ENCODE data around the gene ZNF326.

The ZNF326 gene

DNA sequence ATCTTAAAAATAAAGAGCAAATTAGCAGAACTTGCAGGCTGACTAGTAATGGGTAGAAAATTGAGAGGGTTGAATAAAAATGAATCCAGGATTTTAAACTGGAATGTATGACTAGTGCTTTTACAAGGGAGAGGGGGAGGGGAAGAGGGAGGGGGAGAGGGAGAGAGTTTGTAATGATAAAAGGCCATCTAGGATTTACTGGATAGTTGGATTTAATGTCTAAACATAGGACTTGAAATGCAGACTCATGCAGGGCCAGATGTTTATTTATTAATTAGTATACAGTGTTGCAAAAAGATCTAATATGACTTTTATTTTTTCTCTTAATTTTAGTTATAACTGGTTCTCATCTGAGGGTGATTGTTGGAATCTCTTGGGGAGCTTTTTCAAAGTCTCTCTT lies 4.3 kb downstream of the ZNF326 start:
- Histone ChIP-seq H3K36me3 (ENCODE audit: control insufficient read depth, insufficient read depth, low read length) (peaks cover 26% of the 10 kb centered on the region), H3K4me3 (ENCODE audit: extremely low read depth, insufficient read depth, low read length, poor library complexity, severe bottlenecking) (no peak overlapping the region), H3K27ac (ENCODE audit: low read depth, low read length, severe bottlenecking) (no peak overlapping the region), H3K9me3 (ENCODE audit: control insufficient read depth, low read length) (no peaks in the 10 kb centered on the region), H3K4me1 (ENCODE audit: control insufficient read depth, insufficient read depth, low read length, poor library complexity, severe bottlenecking) (no peaks in the 10 kb centered on the region)

GRCh38 chr1:89999628-90000027 lies 4.7 kb downstream of the ZNF326 start:
- H3K4me1 ChIP-seq (ENCODE audit: control insufficient read depth, insufficient read depth, low read length, poor library complexity, severe bottlenecking) = no peaks in the 10 kb centered on the region
- WGBS, 2 experiments (ENCODE audit: insufficient coverage in 2 of 2) = 94 to 100% methylated on average over 1 of the region's 3 CpGs
- H3K27ac ChIP-seq (ENCODE audit: low read depth, low read length, severe bottlenecking) = no peak overlapping the region
- peaks cover 26% of the 10 kb centered on the region for H3K36me3 ChIP-seq (ENCODE audit: control insufficient read depth, insufficient read depth, low read length)
- H3K9me3 ChIP-seq (ENCODE audit: control insufficient read depth, low read length) = no peaks in the 10 kb centered on the region
- H3K4me3 ChIP-seq (ENCODE audit: extremely low read depth, insufficient read depth, low read length, poor library complexity, severe bottlenecking) = no peak overlapping the region

DNA sequence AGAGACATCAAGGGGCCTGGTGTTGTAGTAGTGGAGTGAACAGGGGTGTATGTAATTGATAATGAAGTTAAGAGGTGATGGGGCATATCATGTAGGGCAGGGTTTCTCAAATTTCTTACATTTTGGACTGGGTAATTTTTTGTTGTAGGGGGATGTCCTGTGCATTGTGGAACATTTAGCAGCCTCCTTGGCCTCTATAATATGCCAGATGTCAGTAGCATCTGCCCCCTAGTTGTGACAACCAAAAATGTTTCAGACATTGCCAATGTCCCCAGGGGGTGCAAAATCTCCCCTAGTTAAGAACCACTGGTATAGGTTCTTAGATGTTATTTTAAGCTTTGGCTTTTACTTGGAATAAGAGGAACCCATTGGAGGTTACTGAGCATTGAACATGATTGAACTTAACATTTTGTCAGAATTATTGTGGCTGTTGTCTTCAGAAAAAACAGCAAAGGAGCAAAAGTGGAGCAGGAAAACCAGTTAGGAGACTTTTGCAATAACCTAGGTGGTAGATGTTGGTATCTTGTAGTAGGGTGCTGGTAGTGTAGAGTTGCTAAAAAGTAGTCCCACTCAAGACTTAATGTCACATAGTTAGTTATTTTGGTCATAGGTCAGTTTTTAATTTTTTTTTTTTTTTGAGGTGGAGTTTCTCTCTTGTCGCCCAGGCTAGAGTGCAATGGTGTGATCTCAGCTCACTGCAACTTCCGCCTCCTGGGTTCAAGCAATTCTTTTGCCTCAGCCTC lies 6.2 kb downstream of the ZNF326 start:
- H3K4me3 ChIP-seq (ENCODE audit: extremely low read depth, insufficient read depth, low read length, poor library complexity, severe bottlenecking) = no peak overlapping the region
- H3K36me3 ChIP-seq (ENCODE audit: control insufficient read depth, insufficient read depth, low read length) = peaks cover 33% of the 10 kb centered on the region
- 100% methylated on average over 1 to 2 of the region's 2 CpGs for WGBS, 2 experiments (ENCODE audit: insufficient coverage in 2 of 2)
- no peaks in the 10 kb centered on the region for H3K9me3 ChIP-seq (ENCODE audit: control insufficient read depth, low read length)
- H3K4me1 ChIP-seq (ENCODE audit: control insufficient read depth, insufficient read depth, low read length, poor library complexity, severe bottlenecking) = no peaks in the 10 kb centered on the region
- H3K27ac ChIP-seq (ENCODE audit: low read depth, low read length, severe bottlenecking) = no peak overlapping the region

DNA sequence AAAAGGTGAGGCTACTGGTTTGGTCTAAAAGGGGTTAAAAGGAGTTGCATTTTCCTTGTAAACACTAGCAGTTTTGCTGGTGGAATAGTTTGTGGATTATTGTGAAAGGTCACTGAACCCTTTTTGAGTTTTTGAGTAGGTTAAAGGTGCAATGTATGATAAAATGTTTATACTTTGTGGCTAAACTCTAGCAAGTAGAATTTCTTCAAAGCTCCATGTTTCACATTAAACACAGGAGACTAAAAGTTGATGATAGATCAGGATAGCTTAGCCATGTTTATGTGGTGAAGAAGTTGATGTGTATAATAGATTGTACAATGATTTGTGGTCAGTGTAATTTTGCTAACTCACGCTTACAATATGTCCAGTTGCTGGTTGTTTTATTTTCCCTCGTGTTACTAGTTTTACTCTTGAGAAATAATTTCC lies 13.1 kb downstream of the ZNF326 start:
- Histone ChIP-seq H3K4me3 (ENCODE audit: extremely low read depth, insufficient read depth, low read length, poor library complexity, severe bottlenecking) (no peak overlapping the region), H3K27ac (ENCODE audit: low read depth, low read length, severe bottlenecking) (no peak overlapping the region), H3K36me3 (ENCODE audit: control insufficient read depth, insufficient read depth, low read length) (peaks cover 47% of the 10 kb centered on the region), H3K9me3 (ENCODE audit: control insufficient read depth, low read length) (no peaks in the 10 kb centered on the region), H3K4me1 (ENCODE audit: control insufficient read depth, insufficient read depth, low read length, poor library complexity, severe bottlenecking) (no peaks in the 10 kb centered on the region)
- WGBS, 2 experiments (ENCODE audit: insufficient coverage in 2 of 2) = no CpG with 5 or more reads among the region's 2 CpGs

GRCh38 chr1:90012300-90012699 lies 17.4 kb downstream of the ZNF326 start:
- H3K9me3 ChIP-seq (ENCODE audit: control insufficient read depth, low read length) = no peaks in the 10 kb centered on the region
- H3K36me3 ChIP-seq (ENCODE audit: control insufficient read depth, insufficient read depth, low read length) = peaks cover 66% of the 10 kb centered on the region
- H3K4me3 ChIP-seq (ENCODE audit: extremely low read depth, insufficient read depth, low read length, poor library complexity, severe bottlenecking) = no peak overlapping the region
- H3K27ac ChIP-seq (ENCODE audit: low read depth, low read length, severe bottlenecking) = no peak overlapping the region
- 81 to 100% methylated on average over 1 of the region's 2 CpGs for WGBS, 2 experiments (ENCODE audit: insufficient coverage in 2 of 2)
- no peaks in the 10 kb centered on the region for H3K4me1 ChIP-seq (ENCODE audit: control insufficient read depth, insufficient read depth, low read length, poor library complexity, severe bottlenecking)

GRCh38 chr1:90023691-90024090 lies 28.8 kb downstream of the ZNF326 start:
- peaks cover 9% of the 10 kb centered on the region for H3K9me3 ChIP-seq (ENCODE audit: control insufficient read depth, low read length)
- H3K4me1 ChIP-seq (ENCODE audit: control insufficient read depth, insufficient read depth, low read length, poor library complexity, severe bottlenecking) = no peaks in the 10 kb centered on the region
- H3K27ac ChIP-seq (ENCODE audit: low read depth, low read length, severe bottlenecking) = no peak overlapping the region
- WGBS, 2 experiments (ENCODE audit: insufficient coverage in 2 of 2) = no CpG with 5 or more reads among the region's 1 CpG
- peaks cover 75% of the 10 kb centered on the region for H3K36me3 ChIP-seq (ENCODE audit: control insufficient read depth, insufficient read depth, low read length)
- no peak overlapping the region for H3K4me3 ChIP-seq (ENCODE audit: extremely low read depth, insufficient read depth, low read length, poor library complexity, severe bottlenecking)

DNA sequence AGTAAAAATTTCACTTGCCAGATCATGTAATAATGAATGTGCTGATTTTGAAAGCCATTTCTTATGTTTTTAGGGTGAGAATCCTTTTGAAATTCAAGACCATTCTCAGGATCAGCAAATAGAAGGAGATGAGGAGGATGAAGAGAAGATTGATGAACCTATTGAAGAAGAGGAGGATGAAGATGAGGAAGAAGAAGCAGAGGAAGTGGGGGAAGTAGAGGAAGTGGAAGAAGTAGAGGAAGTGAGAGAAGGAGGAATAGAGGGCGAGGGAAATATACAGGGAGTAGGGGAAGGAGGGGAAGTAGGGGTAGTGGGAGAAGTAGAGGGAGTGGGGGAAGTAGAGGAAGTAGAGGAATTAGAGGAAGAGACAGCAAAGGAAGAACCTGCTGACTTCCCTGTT lies 32.4 kb downstream of the ZNF326 start:
- WGBS, 2 experiments (ENCODE audit: insufficient coverage in 2 of 2) = 94 to 100% methylated on average over 1 of the region's 1 CpG
- Histone ChIP-seq H3K9me3 (ENCODE audit: control insufficient read depth, low read length) (peaks cover 9% of the 10 kb centered on the region), H3K36me3 (ENCODE audit: control insufficient read depth, insufficient read depth, low read length) (peaks cover 75% of the 10 kb centered on the region), H3K4me1 (ENCODE audit: control insufficient read depth, insufficient read depth, low read length, poor library complexity, severe bottlenecking) (no peaks in the 10 kb centered on the region), H3K4me3 (ENCODE audit: extremely low read depth, insufficient read depth, low read length, poor library complexity, severe bottlenecking) (no peak overlapping the region), H3K27ac (ENCODE audit: low read depth, low read length, severe bottlenecking) (no peak overlapping the region)

- WGBS, 2 experiments (ENCODE audit: insufficient coverage in 2 of 2) = 82 to 88% methylated on average over 1 of the region's 3 CpGs
- H3K27ac ChIP-seq (ENCODE audit: low read depth, low read length, severe bottlenecking) = peak overlapping the region; percentile 17
- no peaks in the 10 kb centered on the region for H3K4me1 ChIP-seq (ENCODE audit: control insufficient read depth, insufficient read depth, low read length, poor library complexity, severe bottlenecking)
- H3K36me3 ChIP-seq (ENCODE audit: control insufficient read depth, insufficient read depth, low read length) = no peaks in the 10 kb centered on the region
- no peak overlapping the region for H3K4me3 ChIP-seq (ENCODE audit: extremely low read depth, insufficient read depth, low read length, poor library complexity, severe bottlenecking)
- no peaks in the 10 kb centered on the region for H3K9me3 ChIP-seq (ENCODE audit: control insufficient read depth, low read length)
These were observed 44.7 kb downstream of the ZNF326 start for GRCh38 chr1:90039652-90040051.

GRCh38 chr1:90043586-90043985 lies 48.7 kb downstream of the ZNF326 start:
- 90% methylated on average over 4 of the region's 4 CpGs; no CpG with 5 or more reads in 1 of the 2 experiments for WGBS, 2 experiments (ENCODE audit: insufficient coverage in 2 of 2)
- Histone ChIP-seq H3K4me1 (ENCODE audit: control insufficient read depth, insufficient read depth, low read length, poor library complexity, severe bottlenecking) (no peaks in the 10 kb centered on the region), H3K36me3 (ENCODE audit: control insufficient read depth, insufficient read depth, low read length) (no peaks in the 10 kb centered on the region), H3K27ac (ENCODE audit: low read depth, low read length, severe bottlenecking) (no peak overlapping the region), H3K4me3 (ENCODE audit: extremely low read depth, insufficient read depth, low read length, poor library complexity, severe bottlenecking) (no peak overlapping the region), H3K9me3 (ENCODE audit: control insufficient read depth, low read length) (no peaks in the 10 kb centered on the region)

GRCh38 chr1:90044346-90044745 lies 49.4 kb downstream of the ZNF326 start:
- 95 to 96% methylated on average over 4 of the region's 5 CpGs for whole genome bisulfite sequencing, 2 experiments (ENCODE audit: insufficient coverage in 2 of 2)
- no peaks in the 10 kb centered on the region for H3K36me3 ChIP-seq (ENCODE audit: control insufficient read depth, insufficient read depth, low read length)
- no peak overlapping the region for H3K27ac ChIP-seq (ENCODE audit: low read depth, low read length, severe bottlenecking)
- no peaks in the 10 kb centered on the region for H3K9me3 ChIP-seq (ENCODE audit: control insufficient read depth, low read length)
- H3K4me1 ChIP-seq (ENCODE audit: control insufficient read depth, insufficient read depth, low read length, poor library complexity, severe bottlenecking) = no peaks in the 10 kb centered on the region
- no peak overlapping the region for H3K4me3 ChIP-seq (ENCODE audit: extremely low read depth, insufficient read depth, low read length, poor library complexity, severe bottlenecking)

GRCh38 chr1:90045853-90046563 lies 51.1 kb downstream of the ZNF326 start:
- 0 to 15% methylated on average over 1 to 2 of the region's 2 CpGs for WGBS, 2 experiments (ENCODE audit: insufficient coverage in 2 of 2)

More at GRCh38 chr1:90045853-90046563, 51.1 kb downstream of the ZNF326 start:
- H3K27ac ChIP-seq (ENCODE audit: low read depth, low read length, severe bottlenecking) = no peak overlapping the region
- no peaks in the 10 kb centered on the region for H3K9me3 ChIP-seq (ENCODE audit: control insufficient read depth, low read length)
- no peak overlapping the region for H3K4me3 ChIP-seq (ENCODE audit: extremely low read depth, insufficient read depth, low read length, poor library complexity, severe bottlenecking)
- no peaks in the 10 kb centered on the region for H3K4me1 ChIP-seq (ENCODE audit: control insufficient read depth, insufficient read depth, low read length, poor library complexity, severe bottlenecking)
- no peaks in the 10 kb centered on the region for H3K36me3 ChIP-seq (ENCODE audit: control insufficient read depth, insufficient read depth, low read length)

Measured in mesodermal cell (in vitro differentiated cells).